HG03135 (cell line): ENCODE results near the gene ZNF524.

Experiments
- ATAC-seq: cut with Tn5 transposase; IDR thresholded peaks from one replicate; pipeline ENCODE4 v1.9.1; 2021; ENCODE audit warnings: mild to moderate bottlenecking, moderate library complexity; ENCODE audit not compliant: unreplicated experiment

Gene ZNF524

DNA sequence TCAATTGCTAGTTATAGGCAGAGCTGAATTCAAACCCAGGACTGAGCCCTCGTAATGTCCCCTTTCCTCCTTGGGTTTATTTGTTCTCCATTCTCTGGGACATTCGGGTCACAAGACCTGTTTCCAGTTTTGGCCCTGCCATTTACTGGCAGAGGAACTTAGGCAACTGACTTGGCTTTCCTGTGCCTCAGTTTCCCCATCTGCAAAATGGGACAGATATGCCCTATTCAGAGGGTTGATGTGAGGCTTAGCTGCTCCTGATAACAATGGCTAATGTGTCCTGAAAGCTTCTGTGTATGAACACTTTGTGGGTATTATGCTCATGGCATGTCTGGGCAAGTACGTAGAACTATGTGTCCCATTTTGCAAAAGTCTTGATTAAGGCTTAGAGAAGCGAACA is 996 bp downstream of the ZNF524 start:
- no peak for ATAC-seq

- ATAC-seq, result no peak
These were observed 2.3 kb downstream of the ZNF524 start for GRCh38 chr19:55602104-55603001.

GRCh38 chr19:55603115-55603514 is 3.0 kb downstream of the ZNF524 start:
- ATAC-seq, result no peak

GRCh38 chr19:55603581-55604292 is 3.6 kb downstream of the ZNF524 start:
- ATAC-seq, result no peak

- ATAC-seq, result peak; percentile 62
These were observed 5.1 kb downstream of the ZNF524 start for GRCh38 chr19:55605207-55605636.

GRCh38 chr19:55605637-55606470 is 5.8 kb downstream of the ZNF524 start, which contains the start of gene ZNF865:
Gene ZNF865, plus strand, starts transcription at chr19:55605647. Its CDS starts 7,972 bp downstream, at chr19:55613619.
- peak; percentile 34 for ATAC-seq

GRCh38 chr19:55606471-55606787 is 6.3 kb downstream of the ZNF524 start:
- ATAC-seq, result no peak

GRCh38 chr19:55606817-55607216 is 6.7 kb downstream of the ZNF524 start:
- ATAC-seq, result no peak

GRCh38 chr19:55609326-55609725 is 9.2 kb downstream of the ZNF524 start:
- no peak for ATAC-seq

DNA sequence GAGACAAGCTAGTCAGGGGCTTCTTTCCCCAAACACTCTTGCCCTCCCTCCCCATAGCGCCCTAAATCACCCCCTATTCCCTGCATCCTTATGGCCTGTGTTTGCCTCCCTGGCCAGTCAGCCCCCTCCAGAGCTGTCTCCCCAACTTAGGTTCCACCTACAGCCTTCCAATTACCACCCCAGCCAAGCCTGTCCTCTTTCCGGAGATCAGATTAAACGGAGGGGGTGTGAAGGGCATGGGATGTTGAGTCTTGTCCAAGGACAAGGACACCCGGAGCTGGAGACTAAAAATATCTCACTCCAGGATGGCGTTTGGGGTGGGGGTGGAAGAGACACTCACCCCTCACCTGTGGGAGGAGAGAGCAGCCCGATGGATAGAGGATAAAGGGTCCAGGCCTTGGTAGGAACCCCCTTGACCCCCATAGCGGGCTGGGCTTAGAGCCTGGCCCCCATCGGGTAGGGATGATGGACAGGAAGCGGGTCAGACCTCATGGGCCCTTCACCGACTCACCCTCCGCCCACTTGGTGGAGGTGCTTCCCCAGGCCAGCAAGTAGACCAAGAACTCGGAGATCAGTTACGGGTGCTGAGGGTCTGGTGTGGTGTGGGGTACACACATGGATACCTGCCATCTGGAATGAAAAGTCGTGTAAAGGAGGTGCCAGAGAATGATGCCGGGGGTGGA is 11.4 kb downstream of the ZNF524 start:
- no peak for ATAC-seq

DNA sequence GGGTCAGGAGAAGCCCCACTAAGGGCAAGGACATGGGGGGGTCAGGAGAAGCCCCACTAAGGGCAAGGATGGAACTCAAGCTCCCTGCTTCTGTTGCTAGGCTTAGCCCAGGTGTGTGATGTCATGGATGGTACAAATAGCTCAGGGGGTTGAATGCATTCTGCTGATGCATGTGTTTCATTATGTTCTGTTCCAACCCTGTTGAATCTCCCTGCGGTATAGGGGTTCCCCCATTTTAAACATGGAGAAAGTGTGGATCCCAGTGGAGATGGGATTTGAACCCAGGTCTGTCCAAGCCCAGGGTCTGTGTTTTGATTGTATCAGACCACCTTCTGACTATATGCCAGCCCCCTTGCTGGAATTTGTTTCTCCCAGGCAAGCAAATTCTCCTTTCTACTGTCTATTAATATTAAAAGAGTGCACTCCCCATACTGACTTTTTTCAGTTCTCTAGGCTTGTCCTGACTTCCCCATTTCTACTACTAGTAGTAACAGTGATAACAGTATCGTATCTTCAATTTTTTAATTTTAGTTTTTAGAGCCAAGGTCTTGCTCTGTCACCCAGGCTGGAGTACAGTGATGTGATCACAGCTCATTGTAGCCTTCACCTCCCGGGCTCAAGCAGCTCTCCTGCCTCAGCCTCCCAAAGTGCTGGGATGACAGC is 12.0 kb downstream of the ZNF524 start:
- ATAC-seq, result no peak

DNA sequence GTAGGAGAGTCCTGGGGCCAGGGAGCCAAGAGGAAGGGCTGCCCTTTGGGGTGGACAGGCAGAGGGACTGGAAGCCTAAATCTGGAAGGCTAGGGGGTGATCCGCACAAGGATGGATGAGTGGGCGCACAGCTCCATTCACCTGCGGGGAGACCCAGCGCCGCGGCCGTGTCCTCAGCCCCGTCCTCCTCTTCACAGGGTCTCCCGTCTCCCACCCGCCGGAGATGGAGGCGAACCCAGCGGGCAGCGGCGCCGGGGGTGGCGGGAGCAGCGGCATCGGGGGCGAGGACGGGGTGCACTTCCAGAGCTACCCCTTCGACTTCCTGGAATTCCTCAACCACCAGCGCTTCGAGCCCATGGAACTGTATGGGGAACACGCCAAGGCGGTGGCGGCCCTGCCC is 13.3 kb downstream of the ZNF524 start:
- ATAC-seq, result no peak

DNA sequence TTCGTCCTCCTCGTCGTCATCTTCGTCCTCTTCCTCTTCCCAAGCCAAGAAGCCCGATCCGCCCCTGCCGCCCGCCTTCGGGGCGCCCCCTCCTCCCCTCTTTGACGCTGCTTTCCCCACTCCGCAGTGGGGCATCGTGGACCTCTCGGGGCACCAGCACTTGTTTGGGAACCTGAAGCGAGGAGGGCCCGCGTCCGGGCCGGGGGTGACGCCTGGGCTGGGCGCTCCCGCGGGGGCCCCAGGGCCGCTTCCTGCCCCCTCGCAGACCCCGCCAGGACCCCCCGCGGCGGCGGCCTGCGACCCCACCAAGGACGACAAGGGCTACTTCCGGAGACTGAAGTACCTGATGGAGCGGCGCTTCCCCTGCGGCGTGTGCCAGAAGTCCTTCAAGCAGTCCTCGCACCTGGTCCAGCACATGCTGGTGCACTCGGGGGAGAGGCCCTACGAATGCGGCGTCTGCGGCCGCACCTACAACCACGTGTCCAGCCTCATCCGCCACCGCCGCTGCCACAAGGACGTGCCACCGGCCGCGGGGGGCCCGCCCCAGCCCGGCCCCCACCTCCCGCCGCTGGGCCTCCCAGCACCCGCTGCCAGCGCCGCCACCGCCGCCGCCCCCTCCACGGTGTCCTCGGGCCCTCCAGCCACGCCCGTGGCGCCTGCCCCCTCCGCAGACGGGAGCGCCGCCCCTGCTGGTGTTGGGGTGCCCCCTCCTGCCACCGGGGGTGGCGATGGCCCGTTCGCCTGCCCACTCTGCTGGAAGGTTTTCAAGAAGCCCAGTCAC is 14.0 kb downstream of the ZNF524 start:
- no peak for ATAC-seq

DNA sequence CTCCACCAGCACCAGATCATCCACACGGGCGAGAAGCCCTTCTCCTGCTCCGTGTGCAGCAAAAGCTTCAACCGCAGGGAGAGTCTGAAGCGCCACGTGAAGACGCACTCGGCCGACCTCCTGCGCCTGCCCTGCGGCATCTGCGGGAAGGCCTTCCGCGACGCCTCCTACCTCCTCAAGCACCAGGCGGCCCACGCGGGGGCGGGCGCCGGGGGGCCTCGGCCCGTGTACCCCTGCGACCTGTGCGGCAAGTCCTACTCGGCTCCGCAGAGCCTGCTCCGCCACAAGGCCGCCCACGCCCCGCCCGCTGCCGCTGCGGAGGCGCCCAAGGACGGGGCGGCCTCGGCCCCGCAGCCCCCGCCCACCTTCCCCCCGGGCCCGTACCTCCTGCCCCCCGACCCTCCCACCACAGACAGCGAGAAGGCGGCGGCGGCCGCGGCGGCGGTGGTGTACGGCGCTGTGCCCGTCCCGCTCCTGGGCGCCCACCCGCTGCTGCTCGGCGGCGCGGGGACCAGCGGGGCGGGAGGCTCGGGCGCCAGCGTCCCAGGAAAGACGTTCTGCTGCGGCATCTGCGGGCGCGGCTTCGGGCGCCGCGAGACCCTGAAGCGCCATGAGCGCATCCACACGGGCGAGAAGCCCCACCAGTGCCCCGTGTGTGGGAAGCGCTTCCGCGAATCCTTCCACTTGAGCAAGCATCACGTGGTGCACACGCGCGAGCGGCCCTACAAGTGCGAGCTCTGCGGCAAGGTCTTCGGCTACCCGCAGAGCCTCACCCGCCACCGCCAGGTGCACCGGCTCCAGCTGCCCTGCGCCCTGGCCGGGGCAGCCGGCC is 14.8 kb downstream of the ZNF524 start:
- ATAC-seq, result no peak

- ATAC-seq, result no peak
These were observed 15.7 kb downstream of the ZNF524 start for GRCh38 chr19:55615543-55616394.

- ATAC-seq, result no peak
These were observed 16.3 kb downstream of the ZNF524 start for GRCh38 chr19:55616395-55616875.

DNA sequence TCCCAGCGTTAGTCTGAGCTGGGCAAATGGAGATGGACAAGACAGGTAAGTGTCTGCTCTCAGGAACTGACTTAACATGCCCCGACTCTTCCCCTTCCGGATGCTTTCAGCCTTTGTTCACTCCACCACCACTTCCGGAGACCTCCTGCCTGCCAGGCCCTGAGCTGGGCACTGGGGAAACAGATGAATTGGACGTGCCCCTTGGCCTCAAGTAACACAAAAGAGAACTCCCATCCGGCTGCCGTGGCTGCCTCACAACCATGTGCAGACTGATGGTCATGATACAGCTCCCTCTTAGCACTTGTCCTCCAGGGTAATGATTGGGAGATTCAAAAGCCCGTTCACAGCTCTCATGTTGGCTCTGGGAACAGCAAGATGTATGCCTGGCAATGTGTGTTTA is 17.3 kb downstream of the ZNF524 start:
- no peak for ATAC-seq
